Amniotic epithelial cell (primary cell): ENCODE results near the gene TIMM13.

ENCODE experiments used
- DNase-seq: peaks from one replicate; pipeline ENCODE4 v3.0.0-alpha.2; 2010; ENCODE audit warnings: low read depth

Gene TIMM13

GRCh38 chr19:2454962-2455850 lies 27.8 kb upstream of the TIMM13 start:
- no peak for DNase-seq

- no peak for DNase-seq
These were observed 27.0 kb upstream of the TIMM13 start for GRCh38 chr19:2454199-2454961.

GRCh38 chr19:2453431-2454025 lies 26.1 kb upstream of the TIMM13 start:
- no peak for DNase-seq

GRCh38 chr19:2451741-2452140 lies 24.4 kb upstream of the TIMM13 start:
- DNase-seq, result no peak

GRCh38 chr19:2451138-2451537 lies 23.8 kb upstream of the TIMM13 start:
- no peak for DNase-seq

- peak; percentile 54 for DNase-seq
These were observed 21.6 kb upstream of the TIMM13 start for GRCh38 chr19:2449019-2449418.

- peak; percentile 54 for DNase-seq
These were observed 19.0 kb upstream of the TIMM13 start for GRCh38 chr19:2446381-2446780.

GRCh38 chr19:2444251-2445002 lies 17.0 kb upstream of the TIMM13 start:
- DNase-seq, result no peak

GRCh38 chr19:2443785-2444182 lies 16.4 kb upstream of the TIMM13 start:
- no peak for DNase-seq

GRCh38 chr19:2443116-2443784 lies 15.9 kb upstream of the TIMM13 start:
- DNase-seq, result no peak

GRCh38 chr19:2441096-2441752 lies 13.8 kb upstream of the TIMM13 start:
- DNase-seq, result no peak

GRCh38 chr19:2440515-2440914 lies 13.1 kb upstream of the TIMM13 start:
- DNase-seq, result no peak

- DNase-seq, result no peak
These were observed 10.8 kb upstream of the TIMM13 start for GRCh38 chr19:2438178-2438577.

- DNase-seq, result no peak
These were observed 9.5 kb upstream of the TIMM13 start for GRCh38 chr19:2436926-2437325.

GRCh38 chr19:2436384-2436783 lies 9.0 kb upstream of the TIMM13 start:
- DNase-seq, result no peak

GRCh38 chr19:2434721-2435265 lies 7.4 kb upstream of the TIMM13 start:
- no peak for DNase-seq

GRCh38 chr19:2434267-2434666 lies 6.9 kb upstream of the TIMM13 start:
- DNase-seq, result no peak

GRCh38 chr19:2433854-2434253 lies 6.5 kb upstream of the TIMM13 start:
- DNase-seq, result no peak

GRCh38 chr19:2432131-2432848 lies 4.9 kb upstream of the TIMM13 start:
- DNase-seq, result no peak
